NCI-H2171 treated with DMSO at 0.1 percent for 48 hours (cell line): ENCODE results near the gene DYRK2.
"Not testable (repeated sequence)": the region's sequence is repeated elsewhere in the genome, so short reads cannot be mapped to it uniquely, and the experiment has no call there.

Experiments
- DNase-seq: peaks from one replicate; lab custom pipeline; 2025; lab: John Stamatoyannopoulos, UW

DYRK2 gene

GRCh38 chr12:67671419-67671818 is 22.9 kb downstream of the DYRK2 start:
- no peak for DNase-seq

- DNase-seq = no peak
These were observed 23.3 kb downstream of the DYRK2 start for GRCh38 chr12:67671892-67672291.

GRCh38 chr12:67672507-67672906 is 24.0 kb downstream of the DYRK2 start:
- not testable (repeated sequence) for DNase-seq

- not testable (repeated sequence) for DNase-seq
These were observed 25.0 kb downstream of the DYRK2 start for GRCh38 chr12:67673509-67673908.

GRCh38 chr12:67674417-67674816 is 25.9 kb downstream of the DYRK2 start:
- no peak for DNase-seq

DNA sequence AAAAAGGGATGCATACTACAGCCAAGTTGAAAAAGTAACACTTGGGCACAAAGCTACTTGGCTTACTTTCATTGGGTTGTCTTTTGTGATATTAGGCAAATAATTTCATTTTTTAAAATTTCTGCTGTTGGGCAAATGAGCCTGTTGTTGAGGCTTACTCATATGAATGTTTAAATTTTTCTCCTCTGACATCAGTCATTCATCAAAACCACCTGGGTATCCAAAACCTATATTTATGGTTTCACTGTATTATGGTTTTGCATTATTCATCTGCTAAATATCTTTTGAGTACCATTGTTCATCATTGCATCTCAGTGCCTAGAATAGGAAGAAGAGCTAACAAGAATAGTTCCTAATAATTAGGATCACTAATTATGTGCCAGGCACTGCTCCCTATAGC is 28.1 kb downstream of the DYRK2 start:
- DNase-seq = no peak

DNA sequence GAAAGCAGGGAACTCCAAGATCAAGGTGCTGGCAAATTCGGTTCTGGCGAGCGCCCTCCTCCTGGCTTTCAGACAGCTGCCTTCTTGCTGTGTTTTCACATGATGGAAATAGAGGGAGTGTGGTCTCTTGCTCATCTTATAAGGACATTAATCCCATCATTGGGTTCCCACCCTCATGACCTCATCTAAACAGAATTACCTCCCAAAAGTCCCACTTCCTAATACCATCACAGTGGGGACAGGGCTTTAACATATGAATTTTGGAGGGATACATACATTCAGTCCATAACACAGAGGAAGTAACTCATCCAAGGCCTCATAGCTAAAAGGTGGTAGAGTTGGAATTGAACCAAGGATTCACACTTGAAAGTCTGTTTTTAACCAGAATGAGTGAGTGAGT is 28.6 kb downstream of the DYRK2 start:
- DNase-seq = no peak

DNA sequence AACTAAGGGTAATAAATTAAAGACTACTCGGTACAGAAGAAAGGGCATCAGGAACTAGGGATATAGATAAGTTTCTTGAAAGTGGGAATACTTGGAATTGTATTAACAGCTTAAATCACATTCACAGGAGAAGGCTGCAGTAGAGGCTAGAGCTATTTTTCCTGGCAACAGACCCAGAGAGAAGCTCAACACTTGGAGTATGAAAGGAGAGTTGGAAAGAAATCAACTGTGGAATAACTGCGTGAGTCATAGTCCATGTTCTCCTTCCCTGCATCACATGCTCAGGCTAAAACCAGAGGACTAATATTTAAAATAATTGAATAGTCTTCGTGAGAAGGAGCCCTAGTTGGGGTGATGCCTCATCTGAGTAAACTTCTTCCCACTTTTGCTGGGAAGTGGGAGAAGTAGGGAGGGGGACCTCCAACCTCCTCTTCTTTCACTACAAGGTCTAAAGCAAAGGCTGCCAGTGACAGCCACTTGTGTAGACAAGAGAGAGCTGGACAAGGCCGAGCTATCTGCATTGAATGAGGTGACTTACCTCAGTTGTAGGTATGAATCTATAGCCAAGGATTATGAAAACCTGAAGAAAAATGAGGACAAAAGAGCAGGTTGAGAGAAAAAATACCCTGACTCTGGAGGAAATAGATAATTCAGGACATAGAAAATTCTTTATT is 32.7 kb downstream of the DYRK2 start:
- no peak for DNase-seq

GRCh38 chr12:67681941-67682620 is 33.5 kb downstream of the DYRK2 start:
- DNase-seq = no peak

GRCh38 chr12:67689385-67689784 is 40.8 kb downstream of the DYRK2 start:
- DNase-seq = no peak

DNA sequence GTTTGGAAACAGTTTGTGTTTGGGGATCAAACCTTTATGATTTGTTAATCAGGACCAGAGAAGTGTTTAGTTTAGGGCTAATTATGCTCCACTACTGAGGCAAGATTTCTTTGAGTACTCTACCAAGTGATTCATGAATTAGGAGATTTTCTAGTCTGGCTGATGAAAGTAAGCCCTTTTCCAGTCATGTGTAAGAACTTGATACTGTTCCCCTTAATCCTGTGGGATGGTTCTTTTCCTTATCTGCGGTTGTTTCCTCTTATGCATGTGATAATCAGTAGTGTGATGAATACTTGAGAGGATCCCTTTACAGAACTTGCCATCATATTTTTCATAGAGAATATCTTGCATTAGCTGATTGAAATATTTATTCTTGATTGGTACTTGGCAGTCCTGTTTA is 42.1 kb downstream of the DYRK2 start:
- no peak for DNase-seq

DNA sequence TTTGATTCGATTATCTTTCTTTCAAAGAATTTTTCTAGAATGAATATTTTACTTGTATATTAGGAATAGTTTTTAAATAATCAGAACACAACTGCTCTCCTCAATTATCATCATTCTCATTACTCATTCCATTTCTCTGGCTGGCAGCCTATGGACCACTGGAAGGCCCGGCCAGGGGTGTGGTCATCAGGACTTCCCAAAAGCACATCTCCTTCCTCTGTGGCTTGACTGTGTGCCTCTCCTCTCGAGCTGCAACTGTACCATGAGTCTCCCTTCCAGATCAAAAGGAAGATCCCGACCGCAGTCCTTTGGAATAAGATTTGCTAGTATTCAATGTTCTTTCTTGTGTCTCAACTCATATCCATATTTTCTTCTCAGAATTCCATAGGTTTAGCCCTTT is 42.7 kb downstream of the DYRK2 start:
- DNase-seq = no peak

- no peak for DNase-seq
These were observed 43.6 kb downstream of the DYRK2 start for GRCh38 chr12:67692135-67692534.

DNA sequence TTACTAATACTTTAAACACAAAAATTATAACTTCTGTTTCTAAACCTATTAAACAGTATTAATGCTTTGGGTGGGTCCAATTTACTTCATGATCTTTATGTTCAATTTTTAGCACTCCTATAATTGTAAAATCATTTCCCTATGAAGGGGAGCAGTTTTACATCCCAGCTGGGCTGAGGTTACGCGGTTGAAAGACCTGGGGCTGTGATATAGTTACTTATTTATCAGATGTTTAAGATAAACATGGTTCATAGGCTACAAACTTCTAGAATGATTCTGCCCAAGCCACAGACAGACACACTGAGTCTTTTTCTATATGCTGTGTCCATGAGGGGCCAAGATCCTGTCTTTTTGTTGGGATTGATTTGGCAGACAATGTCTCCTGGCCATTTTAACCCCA is 44.4 kb downstream of the DYRK2 start:
- DNase-seq = no peak

DNA sequence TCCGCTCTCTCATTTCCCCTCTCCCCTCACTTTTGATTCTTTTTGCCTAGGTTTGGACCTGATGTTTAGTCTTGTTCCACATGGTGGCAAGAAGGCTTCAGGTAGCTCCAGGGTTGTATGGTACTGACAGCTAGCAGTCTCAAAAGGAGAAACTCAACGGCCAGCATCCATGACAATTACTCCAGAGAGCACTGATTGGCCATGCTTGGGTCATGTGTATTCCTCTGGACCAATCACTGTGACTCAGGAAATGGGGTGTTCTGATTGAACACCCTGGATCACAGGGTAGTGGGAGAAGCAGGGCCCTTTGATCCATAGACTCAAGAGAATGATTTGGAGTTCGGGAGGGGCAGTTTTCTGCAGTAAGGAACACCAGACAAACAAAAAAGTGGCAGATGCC is 45.3 kb downstream of the DYRK2 start:
- DNase-seq = no peak

DNA sequence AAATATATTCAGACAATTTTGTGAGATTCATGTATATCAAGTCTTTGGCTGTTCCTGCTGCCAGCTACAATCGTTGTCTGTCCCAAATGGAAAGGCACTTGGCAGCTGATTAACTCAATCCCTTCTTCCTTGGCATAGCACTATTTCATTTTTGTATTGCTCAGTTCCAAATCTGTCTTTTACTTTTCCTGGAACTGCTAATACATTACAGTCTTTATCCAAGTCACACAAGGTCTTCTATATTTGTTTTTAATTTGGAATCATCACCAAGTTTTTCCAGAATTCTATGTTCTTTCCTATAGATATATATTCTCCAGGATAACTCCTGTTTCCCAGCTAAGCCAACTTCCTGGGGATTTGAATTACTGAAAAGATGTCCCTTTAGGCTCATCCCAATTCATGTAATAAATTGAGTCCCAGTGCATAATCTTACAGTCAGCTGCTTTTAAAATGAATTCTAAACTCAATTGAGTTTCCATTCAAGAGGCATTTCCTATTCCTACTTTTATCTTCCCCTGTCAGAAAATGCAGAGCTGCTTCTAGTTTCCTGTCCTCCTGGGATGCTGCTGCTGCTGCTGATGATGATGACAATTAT is 45.9 kb downstream of the DYRK2 start:
- no peak for DNase-seq

- DNase-seq = no peak
These were observed 47.4 kb downstream of the DYRK2 start for GRCh38 chr12:67695974-67696373.

DNA sequence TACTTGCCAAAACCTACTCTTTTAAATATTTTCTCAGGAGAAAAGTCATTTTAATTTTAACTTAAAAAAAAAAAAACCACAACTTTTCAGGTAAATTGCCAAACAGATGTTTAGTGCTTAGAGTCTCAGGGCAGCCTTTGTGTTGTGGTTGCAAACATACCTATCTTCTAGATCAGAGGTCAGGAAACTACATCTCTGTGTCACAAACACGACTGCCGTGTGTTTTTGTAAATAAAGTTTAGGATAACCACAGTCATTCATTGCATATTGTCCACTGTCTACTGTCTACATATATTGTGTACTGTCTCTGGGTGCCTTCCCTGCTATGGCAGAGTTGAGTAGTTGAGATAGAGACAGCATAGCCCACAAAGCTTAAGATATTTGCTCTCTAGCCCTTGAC is 48.9 kb downstream of the DYRK2 start:
- DNase-seq = no peak

GRCh38 chr12:67697967-67698366 is 49.4 kb downstream of the DYRK2 start:
- no peak for DNase-seq

DNA sequence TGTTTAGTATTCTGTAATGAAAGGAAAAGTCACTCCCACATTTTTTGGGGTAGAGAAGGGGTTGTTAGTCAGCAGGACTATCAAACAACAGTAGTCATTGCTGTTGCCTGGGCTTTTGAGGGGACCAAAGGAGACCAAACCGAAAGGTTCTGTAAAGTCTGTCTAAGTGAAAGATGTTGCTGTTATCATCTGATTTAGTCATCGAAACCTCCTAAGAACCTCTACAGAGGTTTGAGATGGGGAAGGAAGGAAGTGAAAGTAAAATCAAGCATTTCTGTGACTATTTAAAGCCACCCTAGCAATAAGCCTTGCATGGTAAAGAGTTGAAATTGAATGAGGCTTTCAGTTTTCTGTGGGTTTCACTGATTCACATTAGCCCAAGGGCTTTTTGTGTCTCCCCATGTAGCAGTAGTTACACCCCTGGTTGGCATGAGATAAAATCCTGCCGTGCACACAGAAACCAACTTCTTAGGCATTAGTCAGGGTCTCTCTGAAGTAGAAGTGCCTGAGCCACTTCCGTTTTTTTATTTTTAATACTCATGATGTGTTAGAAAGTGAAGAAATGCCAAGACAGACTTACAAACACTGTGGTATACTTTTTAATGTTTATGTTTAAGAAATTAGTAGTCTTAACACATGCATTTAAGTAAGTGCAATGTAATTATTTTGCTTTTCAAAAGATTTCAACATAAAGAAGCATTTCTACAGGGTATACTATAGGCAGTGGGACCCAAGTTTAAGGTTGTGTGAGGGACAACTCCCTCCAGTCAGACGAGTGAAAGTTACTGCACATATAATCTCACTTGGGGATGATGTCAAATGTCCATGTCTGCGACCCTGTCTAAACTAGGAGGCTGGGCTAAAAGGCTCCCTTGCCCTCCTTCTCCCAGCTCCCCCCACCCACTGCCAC is 50.4 kb downstream of the DYRK2 start:
- DNase-seq = no peak

- DNase-seq = no peak
These were observed 52.6 kb downstream of the DYRK2 start for GRCh38 chr12:67701121-67701520.

DNA sequence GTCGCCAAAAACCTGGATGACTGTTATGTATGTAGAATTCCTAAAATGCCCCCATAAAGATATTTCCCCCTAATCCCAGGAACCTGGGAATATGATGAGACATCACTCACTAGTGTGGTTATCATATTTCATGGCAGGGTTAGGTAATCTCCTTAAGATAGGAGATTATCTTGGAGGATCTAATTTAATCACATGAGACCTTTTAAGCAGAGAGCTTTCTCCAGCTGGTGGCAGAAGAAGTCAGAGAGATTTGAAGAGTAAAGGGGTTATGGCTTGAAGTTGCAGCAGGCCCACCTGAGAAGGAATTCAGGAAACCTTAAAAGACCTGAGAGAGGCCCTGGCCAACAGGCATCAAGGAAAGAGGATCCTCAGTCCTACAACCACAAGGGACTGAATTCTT is 53.6 kb downstream of the DYRK2 start:
- no peak for DNase-seq

- DNase-seq = no peak
These were observed 55.5 kb downstream of the DYRK2 start for GRCh38 chr12:67704071-67704470.
